K562 (cell line): Measurements from ENCODE around the gene FCRL6. TPM values are rescaled to one million over a fixed set of nuclear protein-coding genes. Genes with fewer than 3 reads are reported as not detected.

Experiments
- ATAC-seq: fragments of 200-7000 bp; cut with Tn5 transposase; 3 replicates; pipeline ENCODE4 v1.9.1; 2020; ENCODE audit warnings: moderate library complexity
- BruUV-seq: library from RNA; stranded (reverse); fragments of 400-500 nt; replicated peaks from 2 replicates; lab custom pipeline; 2021; lab: Mats Ljungman, UMichigan
- CTCF ChIA-PET: fragments of 300-600 bp; formaldehyde crosslinking; extraction: SDS; loops from one replicate; lab custom pipeline; 2021; ENCODE audit warnings: low intra/inter-chr PET ratio; lab: Yijun Ruan, JAX
- POLR2A ChIA-PET: fragments of 300-600, 350-650 bp; sonication (Branson Sonifier 250); formaldehyde crosslinking; extraction: SDS; loops from one replicate; lab custom pipeline; 2021; ENCODE audit warnings: antibody characterized with exemption, inconsistent platforms; lab: Yijun Ruan, JAX
- DNase-seq, 4 experiments: peaks; one replicate each; pipeline versions ENCODE4 v3.0.0 to v3.0.0-alpha.2; 2011 to 2018; ENCODE audit warnings: low spot score in 3 of 4, mixed read lengths in 3 of 4; ENCODE audit errors: extremely low read depth in 1 of 4
- FAIRE-seq: peaks from 2 replicates; lab custom pipeline; 2011; peaks lifted over from hg19 to GRCh38; lab: Jason Lieb, UNC
- H2AFZ ChIP-seq: 2 replicates; pipeline ENCODE4 v1.6.0; 2011; ENCODE audit warnings: low read depth, low read length, control low read depth, inconsistent platforms
- H3K27ac ChIP-seq: fragments of 200-600 bp; 3 replicates; pipeline ENCODE4 v1.8.0; 2011; ENCODE audit warnings: low read depth, mild to moderate bottlenecking, control low read depth, inconsistent platforms, low read length, moderate library complexity, mixed read lengths; ENCODE audit errors: extremely low read depth
- H3K27me3 ChIP-seq, 2 experiments: fragments of 300-600 bp in 1 of 2; 2 replicates in 1 of 2; 3 replicates in 1 of 2; pipeline versions ENCODE4 v1.6.0 to v1.8.0; 2011; ENCODE audit warnings: inconsistent platforms in 2 of 2, low read length in 2 of 2, mild to moderate bottlenecking in 1 of 2, mixed read lengths in 1 of 2, moderate library complexity in 1 of 2; ENCODE audit not compliant: control insufficient read depth in 2 of 2, insufficient read depth in 2 of 2
- H3K36me3 ChIP-seq: fragments of 300-600 bp; 3 replicates; pipeline ENCODE4 v1.8.0; 2011; ENCODE audit warnings: mild to moderate bottlenecking, low read length, inconsistent platforms; ENCODE audit not compliant: control insufficient read depth, insufficient read depth
- H3K4me1 ChIP-seq, 2 experiments: fragments of 200-600 bp in 1 of 2; replicated peaks in 1 of 2; 2 replicates in 1 of 2; 3 replicates in 1 of 2; pipeline versions ENCODE4 v1.5.1 to v1.8.0; 2011; ENCODE audit warnings: inconsistent platforms in 2 of 2, low read length in 2 of 2, mild to moderate bottlenecking in 1 of 2, mixed read lengths in 1 of 2, moderate library complexity in 1 of 2; ENCODE audit not compliant: control insufficient read depth in 2 of 2, insufficient read depth in 2 of 2
- H3K4me2 ChIP-seq: 2 replicates; pipeline ENCODE4 v1.6.1; 2011; ENCODE audit warnings: low read length, control low read depth, inconsistent platforms, mixed read lengths; ENCODE audit not compliant: insufficient read depth
- H3K4me3 ChIP-seq: fragments of 200-600 bp; sonication (generic), shearing (Covaris generic); 2 replicates; pipeline ENCODE4 v1.5.1; 2016; ENCODE audit warnings: control low read depth, inconsistent platforms
- H3K79me2 ChIP-seq: fragments of 200-600 bp; 3 replicates; pipeline ENCODE4 v1.8.0; 2011; ENCODE audit warnings: low read length, inconsistent platforms; ENCODE audit not compliant: control insufficient read depth, insufficient read depth
- H3K9ac ChIP-seq, 2 experiments: 2 replicates each; pipeline versions ENCODE4 v1.6.0 to v1.6.1; 2011; ENCODE audit warnings: low read depth in 2 of 2, low read length in 2 of 2, control low read depth in 1 of 2, inconsistent platforms in 1 of 2, mild to moderate bottlenecking in 1 of 2, mixed read lengths in 1 of 2; ENCODE audit not compliant: insufficient read depth in 1 of 2
- H3K9me1 ChIP-seq: one replicate; pipeline ENCODE4 v1.6.0; 2011; ENCODE audit warnings: inconsistent platforms, mild to moderate bottlenecking, low read length, moderate library complexity; ENCODE audit not compliant: control insufficient read depth, insufficient read depth
- H3K9me3 ChIP-seq: replicated peaks from 2 replicates; pipeline ENCODE4 v1.5.1; 2011; ENCODE audit warnings: low read depth, low read length, inconsistent platforms; ENCODE audit not compliant: control insufficient read depth, insufficient read depth
- H4K20me1 ChIP-seq: replicated peaks from 2 replicates; pipeline ENCODE4 v1.6.1; 2011; ENCODE audit warnings: low read length, inconsistent platforms, mixed read lengths; ENCODE audit not compliant: control insufficient read depth, insufficient read depth
- BMI1 ChIP-seq: fragments of 150-350 bp; IDR thresholded peaks from 2 replicates; pipeline ENCODE4 v1.6.1; 2014; ENCODE audit warnings: low read length
- HDAC6 ChIP-seq: IDR thresholded peaks from 2 replicates; pipeline ENCODE4 v1.6.1; 2012; ENCODE audit warnings: low read depth, mild to moderate bottlenecking, control low read depth, inconsistent platforms, low read length, moderate library complexity
- HLTF ChIP-seq: fragments of 450-650 bp; IDR thresholded peaks from 2 replicates; pipeline ENCODE4 v1.6.1; 2016
- MTA1 ChIP-seq: fragments of 450-650 bp; IDR thresholded peaks from 2 replicates; pipeline ENCODE4 v1.6.1; 2017; ENCODE audit warnings: borderline replicate concordance
- POLR2AphosphoS2 ChIP-seq: IDR thresholded peaks from 2 replicates; pipeline ENCODE4 v1.6.1; 2012; ENCODE audit warnings: low read length, improper control_type of control experiment
- SMARCE1 ChIP-seq: fragments of 450-650 bp; IDR thresholded peaks from 2 replicates; pipeline ENCODE4 v1.7.1; 2016; ENCODE audit warnings: mild to moderate bottlenecking
- TAF15 ChIP-seq: fragments of 200-400 bp; formaldehyde crosslinking; IDR thresholded peaks from 2 replicates; pipeline ENCODE4 v1.6.1; 2017; ENCODE audit warnings: mild to moderate bottlenecking, low read depth, low read length, moderate library complexity
- ZKSCAN3 ChIP-seq: fragments of 250-450 bp; sonication (Bioruptor Pico); IDR thresholded peaks from 2 replicates; pipeline ENCODE4 v1.4.0; 2020
- ZNF408 ChIP-seq: fragments of 250-450 bp; sonication (Bioruptor Pico); IDR thresholded peaks from 2 replicates; pipeline ENCODE4 v1.4.0; 2020; ENCODE audit warnings: low read depth, mild to moderate bottlenecking, moderate library complexity
- ZNF444 ChIP-seq: fragments of 250-450 bp; sonication (Bioruptor Pico); IDR thresholded peaks from 2 replicates; pipeline ENCODE4 v1.4.0; 2020; ENCODE audit warnings: mild to moderate bottlenecking, moderate library complexity
- WGBS: fragments of 100-300 bp; shearing (Covaris generic); methylation state at CpG from one replicate; pipeline ENCODE4 v1.1.6; 2016; ENCODE audit warnings: low coverage, mixed read lengths; ENCODE audit not compliant: insufficient coverage; ENCODE audit errors: missing lambda C conversion rate; 5-methylcytosine and 5-hydroxymethylcytosine counted together
- in situ Hi-C: fragments of 300-500 bp; cut with MboI; formaldehyde crosslinking; loops from 4 replicates; pipeline ENCODE4 v1.15.0; 2018; ENCODE audit warnings: inconsistent platforms, mixed read lengths
- intact Hi-C: fragments of 100-400 bp; cut with micrococcal nuclease; formaldehyde crosslinking; loops from 2 replicates; pipeline ENCODE4 v1.14.2; 2022
- polyA plus RNA-seq, 8 experiments: library from polyadenylated mRNA; depleted of rRNA in 4 of 8; stranded (reverse) in 5 of 8; unstranded in 3 of 8; fragments of >200 nt; fragmentation: Nextera tagmentation in 2 of 8; fragmentation: Illumina TruSeq in 1 of 8; extraction: Ambion mirVana in 2 of 8; extraction: Trizol in 1 of 8; gene quantifications; 2 replicates each; pipeline versions ENCODE4 v1.2.1 to v1.2.3, GENCODE V29; 2011 to 2014; ENCODE audit warnings: inconsistent platforms in 1 of 8, missing spikeins in 1 of 8
- total RNA-seq, 7 experiments: library from RNA; depleted of rRNA in 6 of 7; stranded (reverse); fragments of >200 nt in 6 of 7; fragmentation: Illumina TruSeq in 2 of 7; extraction: Trizol in 2 of 7; gene quantifications; 2 replicates each; pipeline versions ENCODE4 v1.2.1 to v1.2.3, GENCODE V29; 2011 to 2021; ENCODE audit warnings: low replicate concordance in 1 of 7
- TF ChIP-seq, protein P1 (sequence below): fragments of 200-800 bp; sonication (Bioruptor generic); IDR thresholded peaks from 2 replicates; pipeline ENCODE4 v1.6.1; 2016; ENCODE audit warnings: missing genetic modification characterization, missing compliant biosample characterization

The FCRL6 gene
- total and polyA plus RNA-seq, 9 of the 15 experiments (the other 6 are each of a cell fraction or from before 2014, with no cell fraction given): not detected

DNA sequence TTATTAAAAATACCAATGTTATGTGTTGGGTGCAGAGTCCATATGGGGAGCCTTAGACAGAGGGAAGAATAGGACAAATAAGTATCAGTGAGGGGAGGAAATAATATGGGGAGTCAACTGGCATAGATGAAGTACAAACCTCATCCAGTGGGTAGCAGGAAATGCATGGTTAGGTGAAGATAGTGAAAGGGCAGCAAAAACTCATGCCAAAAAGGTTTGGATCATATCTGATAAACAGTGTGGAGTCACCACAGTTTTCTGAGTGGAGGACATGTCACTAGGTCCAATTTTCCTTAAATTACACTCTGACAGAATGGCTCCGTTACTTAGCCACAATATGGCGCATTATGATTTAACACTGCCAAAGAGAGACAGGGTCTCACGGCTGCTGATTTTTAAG, 11.1 kb upstream of the FCRL6 start (continued):
- TF ChIP-seq, protein P1, sequence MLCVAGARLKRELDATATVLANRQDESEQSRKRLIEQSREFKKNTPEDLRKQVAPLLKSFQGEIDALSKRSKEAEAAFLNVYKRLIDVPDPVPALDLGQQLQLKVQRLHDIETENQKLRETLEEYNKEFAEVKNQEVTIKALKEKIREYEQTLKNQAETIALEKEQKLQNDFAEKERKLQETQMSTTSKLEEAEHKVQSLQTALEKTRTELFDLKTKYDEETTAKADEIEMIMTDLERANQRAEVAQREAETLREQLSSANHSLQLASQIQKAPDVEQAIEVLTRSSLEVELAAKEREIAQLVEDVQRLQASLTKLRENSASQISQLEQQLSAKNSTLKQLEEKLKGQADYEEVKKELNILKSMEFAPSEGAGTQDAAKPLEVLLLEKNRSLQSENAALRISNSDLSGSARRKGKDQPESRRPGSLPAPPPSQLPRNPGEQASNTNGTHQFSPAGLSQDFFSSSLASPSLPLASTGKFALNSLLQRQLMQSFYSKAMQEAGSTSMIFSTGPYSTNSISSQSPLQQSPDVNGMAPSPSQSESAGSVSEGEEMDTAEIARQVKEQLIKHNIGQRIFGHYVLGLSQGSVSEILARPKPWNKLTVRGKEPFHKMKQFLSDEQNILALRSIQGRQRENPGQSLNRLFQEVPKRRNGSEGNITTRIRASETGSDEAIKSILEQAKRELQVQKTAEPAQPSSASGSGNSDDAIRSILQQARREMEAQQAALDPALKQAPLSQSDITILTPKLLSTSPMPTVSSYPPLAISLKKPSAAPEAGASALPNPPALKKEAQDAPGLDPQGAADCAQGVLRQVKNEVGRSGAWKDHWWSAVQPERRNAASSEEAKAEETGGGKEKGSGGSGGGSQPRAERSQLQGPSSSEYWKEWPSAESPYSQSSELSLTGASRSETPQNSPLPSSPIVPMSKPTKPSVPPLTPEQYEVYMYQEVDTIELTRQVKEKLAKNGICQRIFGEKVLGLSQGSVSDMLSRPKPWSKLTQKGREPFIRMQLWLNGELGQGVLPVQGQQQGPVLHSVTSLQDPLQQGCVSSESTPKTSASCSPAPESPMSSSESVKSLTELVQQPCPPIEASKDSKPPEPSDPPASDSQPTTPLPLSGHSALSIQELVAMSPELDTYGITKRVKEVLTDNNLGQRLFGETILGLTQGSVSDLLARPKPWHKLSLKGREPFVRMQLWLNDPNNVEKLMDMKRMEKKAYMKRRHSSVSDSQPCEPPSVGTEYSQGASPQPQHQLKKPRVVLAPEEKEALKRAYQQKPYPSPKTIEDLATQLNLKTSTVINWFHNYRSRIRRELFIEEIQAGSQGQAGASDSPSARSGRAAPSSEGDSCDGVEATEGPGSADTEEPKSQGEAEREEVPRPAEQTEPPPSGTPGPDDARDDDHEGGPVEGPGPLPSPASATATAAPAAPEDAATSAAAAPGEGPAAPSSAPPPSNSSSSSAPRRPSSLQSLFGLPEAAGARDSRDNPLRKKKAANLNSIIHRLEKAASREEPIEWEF (CRISPR knock-in tag): no peak
- TF ChIP-seq, all 486 proteins: peak for 0

DNA sequence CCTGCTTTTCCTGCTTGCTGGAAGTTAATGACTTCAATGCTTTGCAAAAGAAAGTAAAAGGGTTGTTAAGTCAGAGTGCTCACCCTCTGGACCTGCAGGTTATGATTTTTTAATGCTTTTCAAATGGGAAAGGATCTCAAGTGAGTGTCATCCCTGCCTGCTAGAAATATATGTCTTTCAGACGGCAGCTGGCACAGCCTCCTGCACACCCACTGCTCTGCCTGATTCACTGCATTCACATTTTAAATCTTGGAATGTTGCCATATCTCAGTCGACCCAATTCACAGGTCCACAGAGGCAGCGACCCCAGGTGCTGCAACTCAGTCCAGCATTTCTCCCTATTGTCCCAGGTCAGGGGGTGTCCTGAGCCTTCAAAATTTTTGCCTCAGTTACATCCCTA, 10.7 kb upstream of the FCRL6 start:
- BruUV-seq: no TSS peak
- Histone ChIP-seq H4K20me1 (no peaks in the 10 kb centered on the region), H3K36me3 (no peaks in the 10 kb centered on the region), H3K4me1 (no peaks in the 10 kb centered on the region), H3K27me3 (peaks cover 0 to 11% of the 10 kb centered on the region in 2 experiments; a peak in 3 of 5 replicates), H3K9ac (no peak overlapping the region), H3K9me1 (no peaks in the 10 kb centered on the region), H3K27ac (no peak overlapping the region), H2AFZ (no peak overlapping the region), H3K4me2 (no peak overlapping the region), H3K79me2 (no peaks in the 10 kb centered on the region), H3K4me3 (no peak overlapping the region), H3K9me3 (no peaks in the 10 kb centered on the region)
- FAIRE-seq: no peak
- in situ Hi-C loops (no loop called here), intact Hi-C loops (loop anchor here (5.0 to 10.0 kb wide), 2 partner anchors 577 to 659 kb away; no protein-coding TSS in a partner anchor)
- no peak for TF ChIP-seq POLR2AphosphoS2
- TF ChIP-seq SMARCE1: no peak
- no peak for TF ChIP-seq BMI1
- no peak for TF ChIP-seq ZNF408 (CRISPR knock-in tag)
- TF ChIP-seq ZKSCAN3 (CRISPR knock-in tag): no peak
- no peak for TF ChIP-seq HDAC6
- TF ChIP-seq MTA1: no peak
- TF ChIP-seq ZNF444 (CRISPR knock-in tag): no peak
- TF ChIP-seq HLTF: no peak
- TF ChIP-seq TAF15: no peak
- WGBS: 0% methylated on average over 3 of the region's 3 CpGs
- CTCF ChIA-PET: interaction anchor here (1.8 kb wide), 1 partner anchor 11 kb away, joined by 7 read pairs; no protein-coding TSS in a partner anchor
- no peak for ATAC-seq
- no peak for DNase-seq
- POLR2A ChIA-PET: no interaction called here
